PFSK-1 (cell line): ENCODE data around the gene IL10RB.

ENCODE experiments used
- FOXP2 ChIP-seq: optimal IDR thresholded peaks from 2 replicates; pipeline ENCODE3; 2011; ENCODE audit warnings: borderline replicate concordance, control low read depth, inconsistent platforms; ENCODE audit not compliant: insufficient read depth; ENCODE audit errors: extremely low read length, extremely low read depth
- POLR2AphosphoS5 ChIP-seq: IDR thresholded peaks from 2 replicates; pipeline ENCODE4 v1.6.1; 2012; ENCODE audit warnings: low read depth, mild to moderate bottlenecking, control low read depth, low read length, moderate library complexity
- REST ChIP-seq, 2 experiments: IDR thresholded peaks; 2 replicates each; pipeline versions ENCODE4 v1.6.1 to v1.8.0; 2011 to 2012; ENCODE audit warnings: low read depth in 2 of 2, low read length in 2 of 2, control low read depth in 1 of 2, inconsistent platforms in 1 of 2, mild to moderate bottlenecking in 1 of 2, moderate library complexity in 1 of 2; ENCODE audit not compliant: insufficient read depth in 1 of 2
- SIN3A ChIP-seq: IDR thresholded peaks from 2 replicates; pipeline ENCODE4 v1.6.1; 2012; ENCODE audit warnings: mild to moderate bottlenecking, low read length, moderate library complexity, borderline replicate concordance; ENCODE audit not compliant: insufficient read depth
- TAF1 ChIP-seq: IDR thresholded peaks from 2 replicates; pipeline ENCODE4 v1.6.1; 2012; ENCODE audit warnings: low read length, control low read depth, borderline replicate concordance; ENCODE audit not compliant: insufficient read depth

IL10RB gene

GRCh38 chr21:33313183-33313582 lies 47.0 kb downstream of the IL10RB start:
- TF ChIP-seq REST (IDR thresholded peaks at IDR 0.05; ENCODE audit: insufficient read depth in 1 of 2, low read depth in 2 of 2, low read length in 2 of 2): no peak
- TF ChIP-seq TAF1: no peak
- no peak for TF ChIP-seq FOXP2
- TF ChIP-seq SIN3A: no peak
- no peak for TF ChIP-seq POLR2AphosphoS5

GRCh38 chr21:33313611-33314010 lies 47.4 kb downstream of the IL10RB start:
- TF ChIP-seq TAF1 (no peak), POLR2AphosphoS5 (no peak), REST (IDR thresholded peaks at IDR 0.05; ENCODE audit: insufficient read depth in 1 of 2, low read depth in 2 of 2, low read length in 2 of 2) (no peak), SIN3A (no peak), FOXP2 (no peak)

- TF ChIP-seq POLR2AphosphoS5 (no peak), REST (IDR thresholded peaks at IDR 0.05; ENCODE audit: insufficient read depth in 1 of 2, low read depth in 2 of 2, low read length in 2 of 2) (no peak), FOXP2 (no peak), SIN3A (no peak), TAF1 (no peak)
Observed at GRCh38 chr21:33314111-33314510, 47.9 kb downstream of the IL10RB start.

- TF ChIP-seq REST (IDR thresholded peaks at IDR 0.05; ENCODE audit: insufficient read depth in 1 of 2, low read depth in 2 of 2, low read length in 2 of 2): no peak
- TF ChIP-seq POLR2AphosphoS5: no peak
- no peak for TF ChIP-seq FOXP2
- no peak for TF ChIP-seq SIN3A
- no peak for TF ChIP-seq TAF1
Observed at GRCh38 chr21:33315946-33316710, 50.0 kb downstream of the IL10RB start.

- TF ChIP-seq TAF1 (no peak), SIN3A (no peak), POLR2AphosphoS5 (no peak), FOXP2 (no peak), REST (IDR thresholded peaks at IDR 0.05; ENCODE audit: insufficient read depth in 1 of 2, low read depth in 2 of 2, low read length in 2 of 2) (no peak)
Observed at GRCh38 chr21:33317145-33317544, 51.0 kb downstream of the IL10RB start.
